Sigmoid colon (tissue), 7 donors: ENCODE measurements around the gene CYP26B1. TPM values are rescaled to one million over a fixed set of nuclear protein-coding genes. Genes with fewer than 3 reads are reported as not detected.

Experiments used
- DNase-seq: peaks from one replicate; pipeline ENCODE4 v3.0.0-alpha.2; 2019
- H3K27ac ChIP-seq, 4 donors: fragments of 200-600 bp; sonication (generic); one replicate each; pipeline ENCODE4 v1.5.1; 2016 to 2019; ENCODE audit warnings: mild to moderate bottlenecking in 1 of 4
- H3K27me3 ChIP-seq, 3 donors: fragments of 200-600 bp; sonication (generic); one replicate each; pipeline ENCODE4 v1.5.1; 2019; ENCODE audit warnings: mild to moderate bottlenecking in 1 of 3
- H3K36me3 ChIP-seq, 4 donors: fragments of 200-600 bp; sonication (generic); one replicate each; pipeline ENCODE4 v1.5.1; 2016 to 2019
- H3K4me1 ChIP-seq, 4 donors: fragments of 200-600 bp; sonication (generic); one replicate each; pipeline ENCODE4 v1.5.1; 2017 to 2019
- H3K4me3 ChIP-seq, 4 donors: fragments of 200-600 bp; sonication (generic); one replicate each; pipeline ENCODE4 v1.5.1; 2017 to 2019; ENCODE audit warnings: mild to moderate bottlenecking in 2 of 4, moderate library complexity in 1 of 4
- H3K9me3 ChIP-seq, 4 donors: fragments of 200-600 bp in 3 of 4; sonication (generic) in 3 of 4; one replicate each; pipeline versions ENCODE4 v1.5.1 to v1.6.1; 2013 to 2019
- CTCF ChIP-seq, 4 experiments: fragments of 450-650 bp in 3 of 4; fragments of 200-600 bp in 1 of 4; IDR thresholded peaks; one replicate each; pipeline ENCODE4 v1.5.1; 2016 to 2019; ENCODE audit warnings: antibody characterized with exemption in 4 of 4, mild to moderate bottlenecking in 3 of 4, moderate library complexity in 2 of 4
- EP300 ChIP-seq, 4 donors: sonication (generic); formaldehyde crosslinking; IDR thresholded peaks; one replicate each; pipeline ENCODE4 v1.6.1; 2017; ENCODE audit warnings: antibody characterized with exemption in 4 of 4
- POLR2A ChIP-seq, 2 donors: fragments of 450-650 bp; IDR thresholded peaks; one replicate each; pipeline ENCODE4 v1.6.1; 2016; ENCODE audit warnings: antibody characterized with exemption in 2 of 2, mild to moderate bottlenecking in 2 of 2, moderate library complexity in 2 of 2
- POLR2AphosphoS5 ChIP-seq, 4 donors: sonication (generic); formaldehyde crosslinking; IDR thresholded peaks; one replicate each; pipeline ENCODE4 v1.6.1; 2017; ENCODE audit warnings: antibody characterized with exemption in 4 of 4
- WGBS, 2 donors: extraction: QIAGEN DNeasy Blood & Tissue Kit; methylation state at CpG; one replicate each; pipeline ENCODE4 v1.1.7; 2013; 5-methylcytosine and 5-hydroxymethylcytosine counted together
- intact Hi-C: fragments of 100-400 bp; cut with DNase I; formaldehyde crosslinking; loops from one replicate; pipeline ENCODE4 v1.15.1; 2023
- polyA plus RNA-seq, 3 donors: library from polyadenylated mRNA; stranded (reverse); fragments of 200-250 nt; gene quantifications; one replicate each; pipeline ENCODE4 v1.2.3, GENCODE V29; 2013
- total RNA-seq, 4 donors: library from RNA; depleted of rRNA; stranded (reverse); fragments of >200 nt; gene quantifications; one replicate each; pipeline ENCODE4 v1.1.0, GENCODE V29; 2016
- donor health status: healthy with polysubstance abuse.
- donor health status: Bipolar disorder and iron deficiency.
- donor health status: healthy.

CYP26B1 gene
- total and polyA plus RNA-seq, 7 donors = 0.46 to 5.0 (median 2.5) TPM

- intact Hi-C loops = no loop called here
- no peaks in the 10 kb centered on the region for H3K27me3 ChIP-seq
- WGBS, 2 donors = 86 to 90% methylated on average over 11 of the region's 11 CpGs
- no peaks in the 10 kb centered on the region for H3K4me1 ChIP-seq
- no peak for TF ChIP-seq POLR2AphosphoS5 (IDR thresholded peaks at IDR 0.05)
- no peak for TF ChIP-seq POLR2A (IDR thresholded peaks at IDR 0.05)
- no peak for TF ChIP-seq EP300 (IDR thresholded peaks at IDR 0.05)
- no peak for TF ChIP-seq CTCF (IDR thresholded peaks at IDR 0.05)
- DNase-seq = peak; percentile 48
- no peaks in the 10 kb centered on the region for H3K9me3 ChIP-seq
- H3K27ac ChIP-seq = no peak overlapping the region
- no peaks in the 10 kb centered on the region for H3K36me3 ChIP-seq
- no peak overlapping the region for H3K4me3 ChIP-seq
Measured at GRCh38 chr2:72133721-72134407, 13.8 kb downstream of the CYP26B1 start.

DNA sequence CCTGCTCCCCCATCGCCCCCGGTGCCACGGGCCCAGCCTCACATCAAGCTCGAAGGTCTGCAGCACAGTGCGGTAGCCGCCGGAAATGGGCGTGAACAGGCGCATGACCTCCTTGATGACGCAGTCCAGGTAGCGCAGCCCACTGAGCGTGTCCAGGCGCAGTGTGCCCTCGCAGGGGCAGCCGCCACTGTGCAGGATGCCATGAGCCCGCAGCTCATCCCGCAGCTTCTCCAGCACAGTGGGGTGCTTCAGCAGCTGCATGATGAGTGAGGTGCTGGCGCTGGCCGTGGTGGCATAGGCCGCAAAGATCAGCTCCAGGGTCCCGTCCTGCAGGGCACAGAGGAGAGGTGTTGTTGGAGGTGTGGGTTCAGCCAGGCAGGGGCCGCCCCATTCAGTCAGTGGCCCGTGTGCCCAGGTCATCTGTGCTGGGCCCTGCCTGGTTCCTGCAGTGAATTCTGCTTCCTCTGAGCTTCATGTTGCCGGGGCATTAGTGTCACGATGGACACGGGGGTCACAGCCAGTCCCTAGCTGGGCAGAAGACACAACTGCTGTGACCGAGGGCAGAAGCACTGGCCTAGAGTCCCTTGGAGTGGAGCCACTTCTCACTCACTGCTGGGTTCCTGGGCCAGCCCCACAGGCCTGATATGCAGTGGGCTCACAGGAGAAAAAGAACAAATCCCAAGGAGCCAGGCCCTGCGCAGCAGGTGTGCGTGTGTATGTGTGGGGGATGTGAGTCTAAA, 14.5 kb downstream of the CYP26B1 start:
- no peaks in the 10 kb centered on the region for H3K27me3 ChIP-seq
- TF ChIP-seq CTCF (IDR thresholded peaks at IDR 0.05) (no peak), POLR2A (IDR thresholded peaks at IDR 0.05) (no peak), EP300 (IDR thresholded peaks at IDR 0.05) (no peak), POLR2AphosphoS5 (IDR thresholded peaks at IDR 0.05) (no peak)
- peak; percentile 61 for DNase-seq
- 95% methylated on average over 29 of the region's 29 CpGs for WGBS, 2 donors
- no peaks in the 10 kb centered on the region for H3K4me1 ChIP-seq
- no peaks in the 10 kb centered on the region for H3K9me3 ChIP-seq
- intact Hi-C loops = no loop called here
- no peaks in the 10 kb centered on the region for H3K36me3 ChIP-seq
- no peak overlapping the region for H3K27ac ChIP-seq
- no peak overlapping the region for H3K4me3 ChIP-seq

- Histone ChIP-seq H3K4me3 (no peak overlapping the region), H3K27ac (no peak overlapping the region), H3K4me1 (no peaks in the 10 kb centered on the region), H3K27me3 (no peaks in the 10 kb centered on the region), H3K36me3 (no peaks in the 10 kb centered on the region), H3K9me3 (no peaks in the 10 kb centered on the region)
- DNase-seq = peak; percentile 56
- intact Hi-C loops = no loop called here
- 86 to 93% methylated on average over 37 of the region's 37 CpGs for WGBS, 2 donors
- TF ChIP-seq CTCF (IDR thresholded peaks at IDR 0.05) (no peak), EP300 (IDR thresholded peaks at IDR 0.05) (no peak)
Measured at GRCh38 chr2:72131916-72132841, 15.5 kb downstream of the CYP26B1 start.

DNA sequence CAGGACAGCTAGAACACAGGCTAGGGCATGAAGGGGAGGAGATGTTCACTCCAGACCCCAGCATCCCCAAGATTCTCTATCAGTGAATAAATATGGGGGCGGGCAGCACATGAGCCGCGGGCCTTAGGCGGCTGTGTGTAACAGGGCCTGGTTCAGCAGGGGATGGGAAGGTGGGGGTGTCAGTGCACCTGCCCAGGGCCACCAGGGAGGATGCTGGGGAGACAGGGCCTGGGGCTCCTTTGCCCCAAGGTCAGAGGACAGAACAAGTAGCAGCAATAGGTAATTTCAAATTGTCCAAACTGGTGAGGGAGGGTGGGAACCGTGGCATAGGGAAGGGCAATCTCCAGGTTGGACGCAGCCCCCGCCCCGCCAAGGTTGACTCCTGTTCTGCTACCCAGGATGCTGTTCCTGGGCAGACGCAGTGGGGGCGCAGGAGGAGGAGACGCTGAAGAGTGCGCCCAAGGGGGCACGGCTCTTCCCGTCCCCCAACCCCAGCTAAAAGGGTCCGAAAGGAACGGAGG, 16.2 kb downstream of the CYP26B1 start:
- TF ChIP-seq POLR2AphosphoS5 (IDR thresholded peaks at IDR 0.05) (no peak), POLR2A (IDR thresholded peaks at IDR 0.05) (no peak), CTCF (IDR thresholded peaks at IDR 0.05) (no peak), EP300 (IDR thresholded peaks at IDR 0.05) (no peak)
- H3K36me3 ChIP-seq = no peaks in the 10 kb centered on the region
- H3K4me1 ChIP-seq = no peaks in the 10 kb centered on the region
- H3K9me3 ChIP-seq = no peaks in the 10 kb centered on the region
- intact Hi-C loops = no loop called here
- H3K27ac ChIP-seq = no peak overlapping the region
- H3K27me3 ChIP-seq = no peaks in the 10 kb centered on the region
- DNase-seq = no peak
- 89 to 93% methylated on average over 16 of the region's 16 CpGs for WGBS, 2 donors
- H3K4me3 ChIP-seq = no peak overlapping the region
